Stomach smooth muscle (tissue), 2 donors: ENCODE measurements around the gene ATRNL1.

Experiments
- H3K27ac ChIP-seq: one replicate; pipeline ENCODE4 v1.7.0; 2013; ENCODE audit warnings: mild to moderate bottlenecking, low read length, inconsistent platforms
- H3K27me3 ChIP-seq, 2 donors: one replicate each; pipeline ENCODE4 v1.7.0; 2013; ENCODE audit warnings: low read length in 2 of 2; ENCODE audit not compliant: insufficient read depth in 2 of 2, control insufficient read depth in 1 of 2
- H3K36me3 ChIP-seq, 2 donors: one replicate each; pipeline ENCODE4 v1.7.0; 2013; ENCODE audit warnings: low read length in 2 of 2; ENCODE audit not compliant: control insufficient read depth in 2 of 2, insufficient read depth in 2 of 2
- H3K4me1 ChIP-seq: one replicate; pipeline ENCODE4 v1.7.0; 2013; ENCODE audit warnings: low read length; ENCODE audit not compliant: control insufficient read depth, insufficient read depth
- H3K4me3 ChIP-seq, 2 donors: one replicate each; pipeline ENCODE4 v1.7.0; 2013; ENCODE audit warnings: low read length in 2 of 2
- H3K9ac ChIP-seq, 2 donors: one replicate each; pipeline ENCODE4 v1.7.0; 2013; ENCODE audit warnings: low read length in 2 of 2, mild to moderate bottlenecking in 1 of 2
- H3K9me3 ChIP-seq, 2 donors: one replicate each; pipeline ENCODE4 v1.7.0; 2013; ENCODE audit warnings: low read length in 2 of 2; ENCODE audit not compliant: control insufficient read depth in 2 of 2
- donor health status: healthy.
- donor health status: Pancreatic carcinoma.

Gene ATRNL1, protein sequence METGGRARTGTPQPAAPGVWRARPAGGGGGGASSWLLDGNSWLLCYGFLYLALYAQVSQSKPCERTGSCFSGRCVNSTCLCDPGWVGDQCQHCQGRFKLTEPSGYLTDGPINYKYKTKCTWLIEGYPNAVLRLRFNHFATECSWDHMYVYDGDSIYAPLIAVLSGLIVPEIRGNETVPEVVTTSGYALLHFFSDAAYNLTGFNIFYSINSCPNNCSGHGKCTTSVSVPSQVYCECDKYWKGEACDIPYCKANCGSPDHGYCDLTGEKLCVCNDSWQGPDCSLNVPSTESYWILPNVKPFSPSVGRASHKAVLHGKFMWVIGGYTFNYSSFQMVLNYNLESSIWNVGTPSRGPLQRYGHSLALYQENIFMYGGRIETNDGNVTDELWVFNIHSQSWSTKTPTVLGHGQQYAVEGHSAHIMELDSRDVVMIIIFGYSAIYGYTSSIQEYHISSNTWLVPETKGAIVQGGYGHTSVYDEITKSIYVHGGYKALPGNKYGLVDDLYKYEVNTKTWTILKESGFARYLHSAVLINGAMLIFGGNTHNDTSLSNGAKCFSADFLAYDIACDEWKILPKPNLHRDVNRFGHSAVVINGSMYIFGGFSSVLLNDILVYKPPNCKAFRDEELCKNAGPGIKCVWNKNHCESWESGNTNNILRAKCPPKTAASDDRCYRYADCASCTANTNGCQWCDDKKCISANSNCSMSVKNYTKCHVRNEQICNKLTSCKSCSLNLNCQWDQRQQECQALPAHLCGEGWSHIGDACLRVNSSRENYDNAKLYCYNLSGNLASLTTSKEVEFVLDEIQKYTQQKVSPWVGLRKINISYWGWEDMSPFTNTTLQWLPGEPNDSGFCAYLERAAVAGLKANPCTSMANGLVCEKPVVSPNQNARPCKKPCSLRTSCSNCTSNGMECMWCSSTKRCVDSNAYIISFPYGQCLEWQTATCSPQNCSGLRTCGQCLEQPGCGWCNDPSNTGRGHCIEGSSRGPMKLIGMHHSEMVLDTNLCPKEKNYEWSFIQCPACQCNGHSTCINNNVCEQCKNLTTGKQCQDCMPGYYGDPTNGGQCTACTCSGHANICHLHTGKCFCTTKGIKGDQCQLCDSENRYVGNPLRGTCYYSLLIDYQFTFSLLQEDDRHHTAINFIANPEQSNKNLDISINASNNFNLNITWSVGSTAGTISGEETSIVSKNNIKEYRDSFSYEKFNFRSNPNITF (N-terminal part only)

DNA sequence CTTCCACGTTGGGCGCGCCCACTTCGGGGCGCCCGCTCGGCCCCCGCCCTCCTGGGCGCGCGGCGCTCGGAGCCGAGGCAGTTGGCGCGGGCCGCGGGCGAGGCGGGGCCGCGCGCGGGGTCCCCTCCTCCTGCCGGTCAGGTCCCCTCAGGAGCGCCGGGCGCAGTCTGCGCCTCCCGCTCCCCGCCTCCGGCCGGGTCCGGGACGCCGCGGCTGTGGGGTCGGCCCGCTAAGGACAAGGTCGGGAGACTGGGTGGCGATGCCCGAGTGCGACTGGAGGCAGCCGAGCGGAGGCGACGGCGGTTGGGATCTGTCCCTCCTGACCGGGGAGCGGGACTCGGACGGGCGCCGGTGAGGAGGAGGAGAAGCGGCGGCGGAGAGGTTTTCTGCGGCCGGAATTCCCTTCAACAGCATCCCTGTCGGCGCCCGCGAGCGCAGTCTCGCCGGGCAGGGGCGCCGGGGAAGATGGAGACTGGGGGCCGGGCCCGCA, at the start of gene ATRNL1:
Gene ATRNL1, plus strand, starts transcription at position 80 of the 490 bp plus-strand sequence. Its CDS starts 386 bp downstream, at position 466.
- H3K4me3 ChIP-seq: peak within 1 kb of the TSS; percentile 55 to 76
- peak within 1 kb of the TSS in 1 of 2 donors; percentile 0 for H3K9ac ChIP-seq
- H3K36me3 ChIP-seq: no peaks in the 10 kb centered on the region
- peak within 1 kb of the TSS; percentile 31 for H3K27ac ChIP-seq
- H3K4me1 ChIP-seq: peaks cover 2% of the 10 kb centered on the region
- no peaks in the 10 kb centered on the region for H3K27me3 ChIP-seq
- no peaks in the 10 kb centered on the region for H3K9me3 ChIP-seq

DNA sequence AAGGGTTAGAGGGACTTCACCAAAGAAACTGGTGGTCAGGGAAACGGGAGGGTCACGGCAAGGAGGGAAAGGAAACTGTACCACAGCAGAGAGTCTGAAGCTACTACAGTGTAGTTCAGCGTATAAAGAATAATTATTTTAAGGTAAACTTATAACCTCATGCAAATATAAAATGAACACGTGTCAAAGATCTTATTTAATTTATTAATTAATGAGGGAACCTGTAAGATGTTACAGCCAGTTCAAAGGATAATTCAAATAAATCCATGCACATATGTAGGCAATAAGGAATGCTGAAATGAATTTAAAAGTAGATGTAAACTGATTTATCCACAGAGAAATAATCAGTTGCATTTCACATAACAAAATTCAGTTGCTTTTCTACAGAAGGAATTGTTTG, 49.4 kb upstream of the ATRNL1 start:
- Histone ChIP-seq H3K27me3 (no peaks in the 10 kb centered on the region), H3K36me3 (no peaks in the 10 kb centered on the region), H3K4me3 (no peak overlapping the region), H3K4me1 (no peaks in the 10 kb centered on the region), H3K9ac (no peak overlapping the region), H3K9me3 (no peaks in the 10 kb centered on the region), H3K27ac (no peak overlapping the region)

DNA sequence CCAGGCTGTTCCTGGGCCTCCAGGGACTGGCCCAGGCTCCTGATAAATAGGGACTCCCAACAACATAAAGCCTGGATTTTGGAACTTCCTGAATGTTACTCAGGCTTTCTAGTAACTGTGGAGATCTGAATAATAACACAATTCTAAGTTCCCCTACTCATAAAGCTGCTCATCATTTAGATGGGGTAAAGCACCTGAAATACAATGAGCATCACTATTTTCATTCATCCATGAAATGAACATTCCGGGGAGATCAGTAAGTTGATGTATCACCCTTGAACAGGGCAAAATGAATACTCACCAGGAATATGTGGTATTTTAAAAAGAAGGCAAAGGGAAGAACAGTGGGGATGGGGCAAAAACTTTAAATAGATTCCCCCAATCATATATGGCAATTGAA, 48.3 kb upstream of the ATRNL1 start:
- no peaks in the 10 kb centered on the region for H3K36me3 ChIP-seq
- H3K4me3 ChIP-seq: no peak overlapping the region

DNA sequence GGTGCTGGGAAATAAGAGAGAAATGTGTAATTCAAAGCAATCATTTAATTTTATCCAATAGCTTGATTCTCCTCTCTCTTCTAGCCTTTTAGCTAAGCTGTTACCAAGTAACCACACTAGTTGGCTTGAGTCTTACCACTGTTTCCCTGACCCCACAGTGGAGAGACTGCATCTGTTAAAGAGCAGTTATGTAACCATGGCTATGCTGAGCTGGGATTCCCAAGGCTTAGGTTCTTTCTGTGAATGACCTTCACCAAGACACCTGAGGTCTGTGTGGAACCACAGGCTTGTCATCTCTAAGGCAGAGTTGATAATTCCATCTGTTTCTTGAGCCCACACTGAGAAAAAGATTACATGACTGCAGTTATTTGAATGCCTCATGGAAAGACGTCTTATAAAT, 47.7 kb upstream of the ATRNL1 start:
- H3K9ac ChIP-seq: no peak overlapping the region
- H3K9me3 ChIP-seq: no peaks in the 10 kb centered on the region
- H3K4me3 ChIP-seq: no peak overlapping the region
- no peaks in the 10 kb centered on the region for H3K27me3 ChIP-seq
- H3K27ac ChIP-seq: no peak overlapping the region
- no peaks in the 10 kb centered on the region for H3K4me1 ChIP-seq
- no peaks in the 10 kb centered on the region for H3K36me3 ChIP-seq

More for the DNA sequence above, 48.3 kb upstream of the ATRNL1 start:
- Histone ChIP-seq H3K27me3 (no peaks in the 10 kb centered on the region), H3K27ac (no peak overlapping the region), H3K4me1 (no peaks in the 10 kb centered on the region), H3K9me3 (no peaks in the 10 kb centered on the region), H3K9ac (no peak overlapping the region)

DNA sequence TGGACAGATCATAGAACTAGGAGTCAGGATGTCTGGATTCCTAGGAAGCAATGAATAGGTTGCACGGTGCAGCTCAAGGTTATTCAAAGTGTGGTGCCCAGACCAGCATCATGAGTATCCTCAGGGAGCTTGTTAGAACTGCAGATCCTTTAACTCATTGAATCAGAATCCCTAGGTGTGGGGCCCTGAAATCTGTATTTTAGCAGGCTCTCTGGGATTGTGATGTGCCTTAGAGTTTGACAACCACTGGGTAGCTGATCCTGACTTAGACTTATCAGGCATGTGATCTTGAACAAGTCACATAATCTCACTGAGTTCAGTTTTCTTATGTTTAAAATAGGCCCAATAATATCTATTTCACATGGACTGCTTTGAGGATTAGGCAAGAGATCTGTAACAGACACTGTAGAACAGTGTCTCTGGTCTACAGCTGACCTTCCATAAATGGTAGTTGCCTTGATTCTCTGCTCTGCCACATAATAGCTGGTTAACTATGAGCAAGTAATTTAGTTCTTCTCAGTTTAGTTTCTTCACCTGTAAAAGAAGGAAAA, 46.4 kb upstream of the ATRNL1 start:
- H3K9me3 ChIP-seq: no peaks in the 10 kb centered on the region
- H3K27ac ChIP-seq: no peak overlapping the region
- H3K4me3 ChIP-seq: no peak overlapping the region

DNA sequence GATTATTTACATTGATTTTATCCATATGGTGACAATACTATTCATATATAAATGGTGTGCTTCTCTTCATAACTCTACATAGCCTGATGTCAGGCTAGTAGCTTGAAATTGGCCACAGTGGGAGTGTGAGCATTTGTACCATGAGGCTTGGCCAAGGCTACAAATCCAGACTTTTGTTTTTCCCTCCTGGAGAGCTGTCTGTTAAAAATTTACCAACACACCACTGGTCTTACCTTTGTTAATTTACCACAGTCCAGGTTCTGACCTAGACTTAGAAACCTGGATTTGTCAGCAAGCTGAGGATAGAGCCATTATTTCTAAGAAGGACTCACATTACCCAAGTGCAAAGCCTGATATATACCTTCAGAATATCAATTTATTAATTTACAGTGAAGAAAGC, 45.5 kb upstream of the ATRNL1 start:
- H3K9ac ChIP-seq: no peak overlapping the region
- H3K4me1 ChIP-seq: no peaks in the 10 kb centered on the region
- H3K27me3 ChIP-seq: no peaks in the 10 kb centered on the region
- H3K4me3 ChIP-seq: no peak overlapping the region
- H3K27ac ChIP-seq: no peak overlapping the region
- no peaks in the 10 kb centered on the region for H3K36me3 ChIP-seq
- no peaks in the 10 kb centered on the region for H3K9me3 ChIP-seq

More for the DNA sequence above, 46.4 kb upstream of the ATRNL1 start:
- H3K9ac ChIP-seq: no peak overlapping the region
- H3K36me3 ChIP-seq: no peaks in the 10 kb centered on the region
- no peaks in the 10 kb centered on the region for H3K27me3 ChIP-seq
- H3K4me1 ChIP-seq: no peaks in the 10 kb centered on the region

DNA sequence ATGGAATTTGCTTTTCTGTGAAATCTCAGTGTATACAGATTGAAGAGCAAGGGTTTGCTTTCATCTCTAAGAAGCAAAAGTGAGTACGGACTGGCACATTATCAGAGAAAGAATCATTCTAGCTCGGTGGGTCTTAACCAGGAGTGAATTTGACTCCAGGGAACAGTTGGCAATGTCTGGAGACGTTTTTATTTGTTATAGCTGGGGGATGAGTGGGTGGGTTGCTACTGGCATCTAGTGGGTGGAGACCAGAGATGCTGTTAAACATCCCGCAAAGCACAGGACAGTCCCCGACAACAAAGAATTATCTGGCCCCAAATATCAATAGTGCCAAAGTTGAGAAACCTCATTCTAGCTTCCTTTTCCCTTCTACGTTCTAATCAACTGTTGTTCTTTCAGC, 43.8 kb upstream of the ATRNL1 start:
- H3K27me3 ChIP-seq: no peaks in the 10 kb centered on the region
- H3K27ac ChIP-seq: no peak overlapping the region
- no peak overlapping the region for H3K4me3 ChIP-seq
- no peaks in the 10 kb centered on the region for H3K36me3 ChIP-seq
- no peaks in the 10 kb centered on the region for H3K9me3 ChIP-seq
- no peak overlapping the region for H3K9ac ChIP-seq
- H3K4me1 ChIP-seq: no peaks in the 10 kb centered on the region

DNA sequence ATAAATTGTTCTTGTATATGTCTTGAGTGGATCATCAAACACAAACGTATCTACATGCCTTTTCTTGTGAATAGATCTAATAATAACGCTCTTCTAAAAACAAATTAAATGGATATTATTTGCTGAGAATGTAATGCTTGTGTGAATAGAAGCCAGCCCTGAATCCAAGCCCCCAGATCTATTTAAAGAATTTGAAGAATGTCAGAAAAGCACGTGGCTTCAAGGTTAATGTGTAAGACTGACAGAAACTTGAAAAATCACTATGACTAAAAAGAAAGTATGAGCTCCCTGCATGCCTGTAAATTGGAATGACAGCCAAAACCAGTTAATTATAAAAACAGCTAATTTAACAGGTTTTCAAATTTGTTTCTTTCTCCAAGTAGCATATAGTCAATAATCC, 43.2 kb upstream of the ATRNL1 start:
- H3K4me1 ChIP-seq: no peaks in the 10 kb centered on the region
- no peaks in the 10 kb centered on the region for H3K36me3 ChIP-seq
- no peak overlapping the region for H3K27ac ChIP-seq
- H3K9me3 ChIP-seq: no peaks in the 10 kb centered on the region
- no peaks in the 10 kb centered on the region for H3K27me3 ChIP-seq
- H3K4me3 ChIP-seq: no peak overlapping the region
- no peak overlapping the region for H3K9ac ChIP-seq

DNA sequence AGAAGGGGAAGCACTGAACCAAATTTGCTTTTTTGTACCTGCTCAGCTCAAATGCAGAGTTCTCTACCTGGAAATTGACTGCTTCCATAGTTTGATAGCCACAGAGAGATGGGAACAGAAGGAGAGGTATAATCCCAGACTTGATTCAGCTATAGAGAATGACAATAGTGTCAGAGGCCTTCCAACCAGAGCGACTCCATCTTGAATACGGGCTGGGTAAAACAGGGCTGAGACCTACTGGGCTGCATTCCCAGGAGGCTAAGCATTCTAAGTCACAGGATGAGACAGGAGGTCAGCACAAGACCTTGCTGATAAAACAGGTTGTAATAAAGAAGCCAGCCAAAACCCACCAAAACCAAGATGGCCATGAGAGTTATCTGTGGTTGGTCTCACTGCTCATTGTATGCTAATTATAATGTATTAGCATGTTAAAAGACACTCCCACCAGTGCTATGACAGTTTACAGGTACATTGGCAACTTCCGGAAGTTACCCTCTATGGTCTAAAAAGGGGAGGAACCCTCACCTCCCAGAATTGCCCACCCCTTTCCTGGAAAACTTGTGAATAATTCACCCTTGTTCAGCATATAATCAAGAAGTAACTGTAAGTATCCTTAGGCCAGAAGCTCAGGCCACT, 42.7 kb upstream of the ATRNL1 start:
- H3K4me3 ChIP-seq: no peak overlapping the region
- no peaks in the 10 kb centered on the region for H3K36me3 ChIP-seq
- no peaks in the 10 kb centered on the region for H3K4me1 ChIP-seq
- H3K9ac ChIP-seq: no peak overlapping the region
- no peaks in the 10 kb centered on the region for H3K9me3 ChIP-seq
- H3K27me3 ChIP-seq: no peaks in the 10 kb centered on the region
- no peak overlapping the region for H3K27ac ChIP-seq

DNA sequence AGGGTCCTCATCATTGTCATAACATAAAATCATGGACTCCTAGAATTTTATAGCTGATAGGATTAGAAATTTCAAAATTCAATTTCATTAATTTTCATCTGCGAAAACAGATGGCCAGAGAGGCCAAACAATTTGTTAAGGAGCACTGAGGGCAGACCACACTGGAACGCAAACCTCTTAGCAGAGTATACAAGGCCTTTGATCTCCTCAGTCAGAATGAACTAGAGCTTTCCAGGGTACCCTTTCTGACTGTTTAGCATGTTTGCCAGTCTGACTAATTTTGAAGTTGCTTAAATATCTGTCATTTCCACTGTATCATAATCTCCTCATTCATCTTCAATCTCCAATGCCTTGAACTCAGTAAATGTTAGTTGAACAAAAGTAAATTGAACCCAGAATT, 41.9 kb upstream of the ATRNL1 start:
- no peaks in the 10 kb centered on the region for H3K9me3 ChIP-seq
- no peak overlapping the region for H3K4me3 ChIP-seq
- H3K27me3 ChIP-seq: no peaks in the 10 kb centered on the region
- H3K27ac ChIP-seq: no peak overlapping the region
- H3K4me1 ChIP-seq: no peaks in the 10 kb centered on the region
- no peak overlapping the region for H3K9ac ChIP-seq
- H3K36me3 ChIP-seq: no peaks in the 10 kb centered on the region
